HG02798 (cell line): Measurements from ENCODE around the gene QKI.

Experiments
- ATAC-seq: cut with Tn5 transposase; IDR thresholded peaks from one replicate; pipeline ENCODE4 v1.9.1; 2021; ENCODE audit warnings: mild to moderate bottlenecking; ENCODE audit not compliant: unreplicated experiment, poor library complexity

QKI gene

DNA sequence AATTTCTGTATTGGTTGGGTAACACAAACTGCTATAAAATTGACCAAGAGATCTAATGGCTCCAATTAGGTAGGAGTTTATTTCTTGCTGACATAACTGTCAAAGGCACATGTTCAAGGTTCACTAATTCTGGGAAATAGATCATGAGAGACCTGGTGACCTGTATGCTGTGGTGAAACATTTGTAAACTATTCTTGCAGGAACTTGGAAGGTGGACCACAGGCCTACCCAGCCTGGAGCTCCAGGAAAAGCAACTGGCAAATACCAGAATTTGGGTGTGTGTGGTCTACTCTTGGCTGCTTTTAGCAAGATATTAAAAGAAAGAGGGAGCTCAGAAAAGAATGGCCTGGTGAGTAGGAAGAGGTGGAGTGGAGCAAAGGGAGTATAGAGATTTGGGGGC lies 184.6 kb downstream of the QKI start:
- ATAC-seq = no peak

DNA sequence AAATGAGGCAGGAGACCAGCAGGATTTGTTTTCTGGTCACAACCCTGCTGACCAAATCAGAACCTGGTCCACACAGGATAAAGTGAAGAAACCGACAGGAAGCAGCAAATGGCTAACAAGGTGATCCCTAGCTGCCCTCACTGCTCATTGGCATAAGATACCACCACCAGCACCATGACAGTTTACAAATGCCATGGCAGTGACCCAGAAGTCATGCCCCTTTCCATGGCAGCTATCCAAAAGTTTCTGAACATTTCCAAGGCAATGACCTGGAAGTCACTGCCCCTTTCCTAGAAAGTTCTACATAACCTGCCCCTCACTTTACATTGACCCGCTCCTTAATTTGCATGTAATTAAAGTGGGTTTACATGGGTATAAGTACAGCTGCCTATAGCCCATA lies 185.2 kb downstream of the QKI start:
- no peak for ATAC-seq

DNA sequence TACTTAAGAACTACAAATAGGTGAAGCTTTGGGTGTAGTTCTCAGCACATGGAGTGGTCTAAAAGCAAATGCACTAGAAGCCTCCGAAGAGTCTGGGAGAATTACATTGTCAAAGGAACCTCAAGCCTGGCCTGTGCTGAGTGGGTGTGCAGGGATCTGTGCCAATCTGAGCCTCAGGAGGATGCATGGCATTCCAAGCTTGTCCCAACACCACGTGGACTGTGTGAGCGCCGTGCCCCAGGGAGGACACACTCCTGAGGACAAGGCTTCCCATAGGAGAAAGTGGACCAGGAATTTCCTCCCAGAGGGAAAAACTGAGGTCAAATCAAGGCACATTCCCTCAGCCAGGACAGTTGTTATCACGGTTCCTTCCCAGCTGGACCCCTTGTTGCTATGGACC lies 185.8 kb downstream of the QKI start:
- no peak for ATAC-seq

DNA sequence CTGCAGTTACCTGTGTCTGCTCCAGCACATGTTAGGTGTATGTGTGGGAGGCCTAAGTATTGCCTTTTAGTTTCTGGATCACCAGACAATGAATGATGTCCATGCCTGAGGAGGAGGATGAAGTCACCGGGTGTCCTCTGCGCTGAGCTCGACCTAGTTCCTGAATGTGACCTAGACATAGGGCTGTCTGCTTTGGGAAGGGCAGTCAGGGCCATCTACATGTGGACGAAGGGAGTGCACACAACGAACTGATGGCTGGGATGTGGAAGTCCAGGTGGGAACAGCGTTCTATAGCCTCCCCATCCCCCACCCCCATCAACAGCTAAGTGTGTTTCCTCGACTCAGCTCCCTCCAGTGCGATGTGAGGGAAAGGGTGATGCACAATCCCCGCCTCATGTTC lies 186.3 kb downstream of the QKI start:
- ATAC-seq = no peak

DNA sequence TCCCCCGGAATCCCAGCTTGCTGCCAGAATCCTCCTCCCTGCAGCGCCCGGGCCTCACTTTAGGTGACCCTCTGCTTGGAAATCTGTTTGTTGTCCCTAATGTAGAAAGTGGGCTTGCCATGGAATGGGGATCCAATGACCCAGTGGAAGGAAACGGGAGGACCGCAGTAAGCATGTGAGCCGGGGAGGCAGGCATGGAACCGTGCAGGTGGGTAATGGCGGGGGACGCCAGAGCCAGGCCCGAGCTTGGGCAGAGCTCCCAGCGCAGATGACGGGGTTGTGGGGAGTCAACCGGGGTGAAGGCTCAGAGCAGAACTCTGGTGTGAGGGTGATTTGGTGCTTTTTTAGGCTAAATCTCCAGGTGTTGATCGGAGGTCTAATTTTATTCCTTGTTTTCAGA lies 188.3 kb downstream of the QKI start:
- no peak for ATAC-seq

DNA sequence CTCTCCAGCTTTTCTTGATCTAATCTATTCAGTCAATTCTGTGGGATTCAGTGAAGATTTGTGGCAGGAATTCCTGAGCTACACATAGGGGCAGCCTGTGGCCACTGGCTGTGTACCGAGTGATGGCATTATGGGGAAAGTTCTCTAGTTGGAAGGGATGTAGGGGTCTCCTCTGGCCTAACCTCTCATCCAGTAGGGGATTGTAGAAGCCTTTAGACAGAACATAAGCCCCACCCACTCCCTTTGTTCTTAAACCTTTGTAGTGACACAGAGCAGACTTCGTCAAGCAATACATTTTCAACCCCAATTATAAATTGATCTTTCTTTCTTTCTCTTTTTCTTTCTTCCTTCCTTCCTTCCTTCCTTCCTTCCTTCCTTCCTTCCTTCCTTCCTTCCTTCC lies 188.9 kb downstream of the QKI start:
- no peak for ATAC-seq

DNA sequence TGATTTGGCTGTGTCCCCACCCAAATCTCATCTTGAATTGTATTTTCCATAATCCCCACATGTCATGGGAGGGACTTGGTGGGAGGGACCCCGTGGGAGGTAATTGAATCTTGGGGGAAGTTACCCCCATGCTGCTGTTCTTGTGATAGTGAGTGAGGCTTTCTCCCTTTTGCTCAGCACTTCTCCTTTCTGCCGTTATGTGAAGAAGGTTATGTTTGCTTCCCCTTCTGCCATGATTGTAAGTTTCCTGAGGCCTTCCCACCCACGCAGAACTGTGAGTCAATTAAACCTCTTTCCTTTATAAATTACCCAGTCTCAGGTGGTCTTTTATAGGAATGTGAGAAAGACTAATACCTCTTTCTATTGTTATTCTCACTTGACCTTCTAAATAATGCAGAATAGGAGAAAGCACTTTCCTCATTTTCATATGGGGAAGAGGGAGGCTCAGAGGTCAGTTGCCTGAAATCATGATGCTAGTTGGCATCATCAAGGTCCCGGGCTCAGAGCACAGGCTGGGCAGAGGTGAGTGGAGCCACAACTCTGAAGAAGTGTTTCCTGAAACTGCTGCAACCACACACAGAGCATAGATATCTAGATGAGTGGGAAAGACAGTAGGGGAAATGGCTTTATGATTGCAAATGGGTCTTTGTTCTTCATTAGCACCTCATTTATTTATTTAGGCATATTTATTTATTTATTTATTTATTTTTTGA lies 191.0 kb downstream of the QKI start:
- ATAC-seq = no peak

DNA sequence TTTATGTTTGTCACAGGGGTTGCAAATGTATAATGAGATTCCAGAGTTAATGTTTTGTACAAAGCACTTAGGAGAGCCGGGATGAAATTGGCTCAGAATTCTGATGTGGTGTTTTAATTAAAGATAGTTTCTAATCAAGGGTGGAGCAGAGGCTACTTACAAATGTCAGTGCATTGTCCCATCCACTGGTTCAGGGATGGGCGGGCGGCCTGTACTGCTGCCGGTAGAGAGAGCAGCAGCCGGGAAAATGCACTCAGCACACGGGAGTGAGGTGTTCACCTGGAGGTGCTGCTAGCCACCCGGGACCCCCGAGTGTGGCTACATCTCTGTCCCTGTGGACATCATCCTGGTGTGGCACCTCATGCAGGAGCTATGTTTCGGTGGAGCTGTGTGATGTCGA lies 193.3 kb downstream of the QKI start:
- no peak for ATAC-seq

DNA sequence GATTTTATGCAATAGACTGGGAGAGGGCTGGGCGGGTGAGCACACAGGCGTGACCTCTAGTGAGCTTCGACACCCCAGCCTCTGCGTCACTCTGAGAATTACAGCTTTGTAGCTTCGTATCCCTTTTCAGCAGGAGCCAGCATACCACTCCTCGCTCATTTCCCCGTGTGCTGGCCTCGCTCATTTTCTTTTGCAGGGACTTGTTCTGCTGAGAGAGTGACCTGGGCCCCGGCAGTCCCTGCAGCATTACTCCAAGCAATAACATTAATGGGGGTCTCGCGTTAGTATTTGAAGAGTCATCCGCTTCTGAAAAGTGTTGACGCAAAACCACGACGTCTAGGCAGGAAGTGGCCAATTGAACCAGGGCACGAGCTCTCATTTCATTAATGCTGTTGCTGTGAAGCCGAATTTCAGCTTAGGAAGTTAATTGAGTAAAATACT lies 193.7 kb downstream of the QKI start:
- no peak for ATAC-seq

DNA sequence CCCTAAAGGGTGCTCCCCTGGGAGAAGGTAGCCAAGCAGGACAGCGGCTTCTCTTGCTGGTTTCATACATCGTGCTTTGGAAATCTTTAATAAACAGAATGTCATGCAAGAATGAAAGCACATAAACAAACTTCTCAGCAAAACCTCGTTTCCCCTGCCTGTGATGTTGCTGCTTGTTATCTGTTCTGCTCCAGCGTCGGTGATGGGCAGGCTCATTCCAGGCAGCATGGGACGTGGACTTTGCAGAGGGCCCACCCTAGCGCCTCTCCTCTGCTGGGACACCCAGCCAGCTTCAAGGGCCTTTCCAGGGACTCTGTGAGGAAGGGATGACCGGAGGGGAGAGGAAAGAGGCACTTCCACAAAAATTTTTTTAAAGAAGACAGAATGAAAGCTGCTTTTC lies 197.7 kb downstream of the QKI start:
- ATAC-seq = no peak

DNA sequence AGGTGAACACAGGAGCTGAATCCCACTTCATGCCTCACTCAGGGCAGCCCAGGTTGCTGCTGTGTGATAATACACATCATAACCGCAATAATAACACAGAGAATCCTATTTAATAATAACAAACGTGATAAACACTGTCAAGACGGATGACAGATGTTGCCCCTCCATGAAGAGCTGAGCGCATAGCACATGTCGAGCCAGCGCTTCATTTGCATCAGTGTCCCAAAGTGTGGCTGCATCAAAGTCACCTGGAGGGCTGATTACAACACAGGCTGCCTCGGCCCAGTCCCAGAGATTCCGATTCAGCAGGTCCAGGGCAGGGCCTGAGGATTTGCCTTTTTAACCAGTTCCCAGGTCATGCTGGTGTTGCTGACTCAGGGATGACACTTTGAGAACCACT lies 198.5 kb downstream of the QKI start:
- ATAC-seq = no peak

DNA sequence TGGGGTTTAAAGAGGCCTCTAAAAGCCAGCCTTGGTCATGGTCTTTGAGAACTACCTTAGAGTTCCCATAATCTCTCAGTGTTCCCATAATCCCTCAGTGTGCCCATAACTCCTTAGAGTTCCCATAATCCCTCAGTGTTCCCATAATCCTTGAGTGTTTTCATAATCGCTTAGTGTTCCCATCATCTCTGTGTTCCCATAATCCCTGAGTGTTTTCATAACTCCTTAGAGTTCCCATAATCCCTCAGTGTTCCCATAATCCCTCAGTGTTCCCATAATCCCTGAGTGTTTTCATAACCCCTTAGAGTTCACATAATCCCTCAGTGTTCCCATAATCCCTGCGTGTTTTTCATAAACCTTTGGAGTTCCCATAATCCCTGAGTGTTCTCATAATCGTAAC lies 199.2 kb downstream of the QKI start:
- ATAC-seq = no peak

DNA sequence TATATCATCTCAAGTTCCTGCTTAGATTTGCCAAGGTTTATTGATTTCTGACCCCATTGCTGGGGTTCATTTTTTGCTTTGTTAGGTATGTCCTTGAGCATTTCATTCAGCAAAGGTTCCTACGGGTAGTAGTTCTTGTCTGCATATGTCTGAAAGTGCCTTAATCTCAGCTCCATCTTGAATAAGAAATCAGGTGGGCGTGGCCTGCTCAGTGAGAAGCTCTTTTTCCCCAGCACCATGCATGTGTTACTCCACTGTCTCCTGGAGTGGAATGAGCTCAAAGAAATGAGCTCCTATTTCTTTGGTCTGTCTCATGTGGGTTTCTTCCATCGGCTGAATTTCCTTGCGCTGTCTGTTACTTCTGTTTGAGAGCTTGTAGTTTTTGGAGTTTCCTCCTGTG lies 201.9 kb downstream of the QKI start:
- ATAC-seq = no peak

DNA sequence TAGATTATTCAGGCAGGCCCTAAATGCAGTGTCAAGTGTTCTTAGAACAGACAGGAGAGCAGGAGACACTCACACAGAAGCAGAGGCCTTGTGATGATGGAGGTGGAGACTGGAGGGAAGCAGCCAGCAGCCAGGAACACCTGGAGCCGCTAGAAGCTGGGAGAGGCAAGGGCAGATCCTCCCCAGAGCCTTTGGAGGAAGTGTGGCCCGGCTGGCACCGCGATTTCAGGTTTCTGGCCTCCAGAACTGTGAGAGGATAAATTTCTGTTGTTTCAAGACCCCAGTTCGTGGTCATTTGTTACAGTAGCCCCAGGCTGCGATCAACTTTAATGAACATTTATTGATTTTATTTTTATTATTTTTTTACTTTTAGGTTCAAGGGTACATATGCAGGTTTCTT lies 203.0 kb downstream of the QKI start:
- no peak for ATAC-seq

DNA sequence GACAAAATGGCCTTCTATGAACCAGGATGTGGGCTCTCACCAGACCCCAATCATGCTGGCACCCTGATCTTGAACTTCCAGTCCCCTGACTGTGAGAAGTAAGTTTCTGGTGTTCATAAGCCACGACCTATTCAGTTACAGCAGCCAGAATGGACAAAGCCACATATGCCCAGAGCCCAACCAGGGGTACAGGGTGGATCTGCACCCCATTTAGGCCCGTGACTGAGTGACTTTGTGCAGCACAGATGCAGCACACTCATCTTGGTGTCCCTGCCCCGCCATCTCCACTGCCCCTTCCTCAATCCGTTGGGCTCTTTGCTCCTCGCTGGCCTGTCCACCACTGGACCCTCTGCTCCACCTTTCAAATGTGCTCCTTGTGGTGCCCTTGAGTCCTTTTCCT lies 205.6 kb downstream of the QKI start:
- no peak for ATAC-seq

DNA sequence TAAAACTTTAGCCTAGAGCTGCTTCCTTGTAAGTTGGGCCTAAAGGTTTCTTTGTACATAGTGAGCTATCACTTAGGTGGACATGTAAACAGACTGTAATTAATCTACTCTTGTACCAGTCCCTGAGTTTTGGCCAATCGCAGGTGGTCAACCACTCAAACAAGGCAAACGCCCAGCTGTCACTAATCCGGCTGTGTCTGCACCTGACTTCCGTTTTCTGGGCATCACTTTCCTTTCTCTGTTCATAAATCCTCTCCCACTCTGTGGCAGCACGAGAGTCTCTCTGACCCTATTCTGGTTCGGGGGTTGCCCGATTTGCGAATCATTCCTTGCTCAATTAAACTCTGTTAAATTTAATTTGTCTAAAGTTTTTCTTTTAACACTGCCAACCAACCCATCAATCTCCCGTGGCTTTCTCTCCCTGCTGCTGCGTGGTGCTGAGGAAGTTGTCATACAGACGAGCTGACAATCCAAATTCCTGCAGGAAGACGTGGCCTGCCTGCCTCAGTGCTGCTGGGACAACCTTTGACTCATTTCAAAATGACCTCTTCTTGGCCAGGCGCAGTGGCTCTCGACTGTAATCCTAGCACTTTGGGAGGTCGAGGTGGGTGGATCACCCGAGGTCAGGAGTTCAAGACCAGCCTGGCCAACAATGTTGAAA lies 206.3 kb downstream of the QKI start:
- ATAC-seq = no peak

DNA sequence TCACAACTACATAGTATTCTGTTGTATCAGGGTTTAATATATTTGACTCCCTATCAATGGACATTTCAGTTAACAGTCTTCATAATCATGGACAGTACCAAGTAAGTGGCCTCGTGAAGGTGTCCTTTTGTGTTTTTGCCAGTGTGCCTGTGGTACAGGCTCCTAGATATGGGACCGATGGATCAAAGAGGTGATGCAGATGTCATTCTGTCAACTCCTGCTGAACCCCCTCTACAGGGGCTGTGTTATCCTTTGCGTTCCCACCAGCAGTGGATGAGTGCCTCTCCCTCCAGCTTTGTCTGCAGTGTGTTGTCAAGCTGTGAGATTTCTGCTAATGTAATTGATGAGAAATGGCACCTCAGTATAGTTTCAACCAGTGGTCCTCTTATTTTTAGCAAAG lies 210.7 kb downstream of the QKI start:
- no peak for ATAC-seq

DNA sequence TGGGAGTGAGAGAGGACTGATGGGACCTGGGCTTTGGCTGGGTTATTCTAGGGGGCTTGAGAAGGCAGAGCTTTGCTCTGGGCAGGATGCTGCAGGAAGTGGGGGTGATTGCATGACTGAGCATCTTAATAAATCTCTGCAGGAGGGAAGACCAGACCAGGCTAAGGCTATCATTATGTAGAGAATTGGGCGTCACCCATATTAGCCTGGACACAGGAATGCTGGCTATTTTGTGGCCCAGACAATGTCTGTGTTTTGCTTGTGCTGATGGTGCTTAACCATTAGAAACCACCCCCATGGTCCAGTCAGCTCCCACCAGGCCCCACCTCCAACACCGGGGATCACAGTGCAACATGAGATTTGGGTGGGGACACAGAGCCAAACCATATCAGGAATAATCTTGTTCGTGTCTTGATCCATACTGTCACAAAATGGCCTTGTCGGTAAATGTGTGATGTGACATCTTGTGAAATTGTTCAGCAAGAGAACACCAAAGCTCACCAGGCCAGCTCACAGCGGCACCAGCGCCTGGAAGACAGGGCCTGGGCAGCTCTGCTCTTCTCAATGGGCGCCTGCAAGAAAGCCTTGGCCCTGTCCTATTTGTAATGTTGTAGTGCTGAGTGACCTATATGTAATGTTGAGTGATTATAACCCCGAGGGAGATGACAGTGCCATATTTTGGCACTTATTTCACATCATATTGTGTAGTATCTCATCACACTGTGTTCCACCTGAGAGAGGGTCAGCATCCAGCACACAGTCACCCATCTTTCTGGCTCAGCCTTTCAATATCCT lies 211.8 kb downstream of the QKI start:
- no peak for ATAC-seq

DNA sequence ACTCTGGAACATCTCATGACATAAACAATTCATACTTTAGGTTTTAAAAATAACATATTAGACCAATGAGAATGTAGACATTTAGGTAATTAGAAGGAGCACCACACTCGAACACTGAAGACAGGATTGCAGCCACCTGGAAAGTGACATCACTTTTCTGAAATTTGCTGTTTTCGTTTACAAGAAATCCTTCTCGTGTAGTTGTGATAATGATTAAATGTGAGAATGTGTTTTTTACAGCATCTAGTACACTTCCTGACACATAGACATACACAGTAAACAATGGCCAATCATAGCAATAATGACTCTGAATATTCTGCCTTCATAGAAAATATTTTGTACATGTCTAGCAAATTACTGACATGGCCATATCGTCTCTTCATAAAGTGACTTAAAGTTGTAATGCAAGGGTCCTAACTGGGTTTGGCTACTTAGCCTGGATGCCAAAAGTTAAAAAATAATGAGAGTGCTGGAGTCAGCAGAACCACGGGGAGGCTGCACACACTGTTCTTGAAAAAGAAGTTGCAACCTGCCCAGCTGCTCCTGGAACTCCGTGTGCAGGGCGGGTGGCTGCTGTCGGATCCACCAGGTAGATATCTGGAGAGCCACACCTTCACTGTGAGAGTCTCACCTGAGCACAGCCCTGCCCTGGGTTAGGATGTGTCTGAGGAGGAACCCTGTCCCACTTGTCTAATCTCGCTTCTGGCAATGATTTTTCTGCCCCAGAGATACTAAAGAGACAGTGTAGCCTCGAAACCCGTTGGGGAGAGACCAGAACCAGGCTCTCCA lies 212.9 kb downstream of the QKI start:
- ATAC-seq = no peak
